Measurements from ENCODE around the gene COL6A1. TPM values are rescaled to one million over a fixed set of nuclear protein-coding genes. Genes with fewer than 3 reads are reported as not detected.

The COL6A1 gene
- total RNA-seq, 2 donors from 2014 or later = 814 to 1,189 TPM

DNA sequence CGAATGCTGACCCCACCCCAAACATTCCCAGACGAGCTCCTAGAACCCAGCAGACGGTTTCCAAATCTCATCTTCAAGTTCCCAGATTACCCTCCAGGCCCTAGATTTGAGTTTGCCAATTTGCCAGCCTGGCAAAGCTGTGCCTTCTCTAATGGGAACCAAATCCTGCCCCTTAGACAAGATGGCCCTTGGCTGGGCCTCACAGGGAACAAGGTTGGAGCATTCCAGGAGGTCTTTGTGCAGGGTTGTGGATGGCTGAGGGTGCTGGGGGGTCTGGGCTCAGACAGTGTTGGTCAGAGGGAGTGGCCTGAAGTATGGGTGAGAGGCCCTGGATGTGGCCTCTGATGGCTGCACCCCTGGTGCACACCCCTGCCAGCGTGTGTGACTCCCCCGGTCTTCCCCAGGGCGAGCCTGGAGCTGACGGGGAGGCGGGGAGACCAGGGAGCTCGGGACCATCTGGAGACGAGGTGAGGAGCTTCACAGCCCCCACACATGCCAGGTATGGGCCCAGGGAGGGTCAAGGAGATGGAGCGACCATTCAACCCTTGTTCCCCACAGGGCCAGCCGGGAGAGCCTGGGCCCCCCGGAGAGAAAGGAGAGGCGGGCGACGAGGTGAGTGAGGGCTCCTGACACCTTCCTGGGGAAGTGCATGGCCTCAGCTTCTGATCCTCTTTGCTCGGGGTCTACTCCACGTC lies 10.2 kb downstream of the COL6A1 start:
- no peaks in the 10 kb centered on the region for H3K27me3 ChIP-seq (replicated peaks; ENCODE audit: insufficient read depth)
- H3K9me3 ChIP-seq = no peaks in the 10 kb centered on the region
- peak overlapping the region; percentile 71 to 83 for H3K27ac ChIP-seq
- peak; percentile 1 for DNase-seq (ENCODE audit: low spot score)
- TF ChIP-seq, protein P1, sequence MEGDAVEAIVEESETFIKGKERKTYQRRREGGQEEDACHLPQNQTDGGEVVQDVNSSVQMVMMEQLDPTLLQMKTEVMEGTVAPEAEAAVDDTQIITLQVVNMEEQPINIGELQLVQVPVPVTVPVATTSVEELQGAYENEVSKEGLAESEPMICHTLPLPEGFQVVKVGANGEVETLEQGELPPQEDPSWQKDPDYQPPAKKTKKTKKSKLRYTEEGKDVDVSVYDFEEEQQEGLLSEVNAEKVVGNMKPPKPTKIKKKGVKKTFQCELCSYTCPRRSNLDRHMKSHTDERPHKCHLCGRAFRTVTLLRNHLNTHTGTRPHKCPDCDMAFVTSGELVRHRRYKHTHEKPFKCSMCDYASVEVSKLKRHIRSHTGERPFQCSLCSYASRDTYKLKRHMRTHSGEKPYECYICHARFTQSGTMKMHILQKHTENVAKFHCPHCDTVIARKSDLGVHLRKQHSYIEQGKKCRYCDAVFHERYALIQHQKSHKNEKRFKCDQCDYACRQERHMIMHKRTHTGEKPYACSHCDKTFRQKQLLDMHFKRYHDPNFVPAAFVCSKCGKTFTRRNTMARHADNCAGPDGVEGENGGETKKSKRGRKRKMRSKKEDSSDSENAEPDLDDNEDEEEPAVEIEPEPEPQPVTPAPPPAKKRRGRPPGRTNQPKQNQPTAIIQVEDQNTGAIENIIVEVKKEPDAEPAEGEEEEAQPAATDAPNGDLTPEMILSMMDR (IDR thresholded peaks at IDR 0.05) = no peak
- no peak overlapping the region for H3K4me3 ChIP-seq
- peaks cover 70% of the 10 kb centered on the region for H3K36me3 ChIP-seq
- ATAC-seq (ENCODE audit: insufficient number of reproducible peaks, low FRiP score, low read depth) = no peak
- peaks cover 0 to 17% of the 10 kb centered on the region in 2 donors for H3K4me1 ChIP-seq (ENCODE audit: control insufficient read depth in 1 of 2, low read depth in 2 of 2)

DNA sequence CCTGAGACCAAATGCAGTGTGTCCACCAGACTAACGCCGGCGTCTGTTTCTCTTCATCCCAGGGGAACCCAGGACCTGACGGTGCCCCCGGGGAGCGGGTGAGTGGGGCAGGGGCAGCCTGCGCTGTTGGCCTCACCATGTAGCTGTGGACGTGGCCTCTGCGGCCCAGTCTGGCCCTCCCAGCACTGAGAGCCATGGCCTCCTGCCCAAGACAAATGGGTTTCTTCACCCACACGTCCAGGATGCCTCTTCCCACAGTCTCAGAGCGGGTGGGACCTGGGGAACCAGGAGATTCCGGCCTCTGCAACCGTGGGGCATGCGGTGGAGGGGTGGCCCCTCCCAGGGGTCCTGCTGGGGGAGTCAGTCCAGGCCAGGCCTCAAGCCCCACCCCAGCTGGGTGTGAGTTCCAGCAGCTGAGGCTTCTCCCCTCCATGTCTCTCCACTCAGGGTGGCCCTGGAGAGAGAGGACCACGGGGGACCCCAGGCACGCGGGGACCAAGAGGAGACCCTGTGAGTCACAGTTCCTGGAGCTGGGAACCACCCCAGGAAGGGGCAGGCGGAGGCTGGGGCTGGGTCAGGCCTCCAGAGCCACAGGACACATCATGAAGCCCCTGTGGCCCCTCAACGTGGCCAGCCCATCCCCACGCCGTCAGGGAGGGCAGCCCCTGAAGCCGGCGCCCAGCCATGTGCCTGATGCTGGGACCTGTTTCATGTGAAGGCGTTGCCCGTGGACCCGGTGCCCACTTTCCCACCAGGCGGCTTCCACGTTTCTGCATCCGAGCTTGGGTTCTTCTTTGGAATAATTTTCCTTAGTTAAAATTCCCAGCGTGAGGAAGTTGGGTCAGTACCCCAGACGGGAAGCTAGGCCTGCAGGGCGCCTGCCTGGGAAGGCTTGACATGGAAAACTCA lies 11.0 kb downstream of the COL6A1 start:
- DNase-seq (ENCODE audit: low spot score) = peak; percentile 1

GRCh38 chr21:45993210-45994085 lies 11.9 kb downstream of the COL6A1 start:
- TF ChIP-seq, protein P1 (IDR thresholded peaks at IDR 0.05) = no peak
- ATAC-seq (ENCODE audit: insufficient number of reproducible peaks, low FRiP score, low read depth) = no peak
- H3K4me1 ChIP-seq (ENCODE audit: control insufficient read depth in 1 of 2, low read depth in 2 of 2) = peaks cover 0 to 16% of the 10 kb centered on the region in 2 donors
- H3K4me3 ChIP-seq = no peak overlapping the region
- H3K27me3 ChIP-seq (replicated peaks; ENCODE audit: insufficient read depth) = no peaks in the 10 kb centered on the region
- H3K27ac ChIP-seq = peak overlapping the region; percentile 71 to 83
- H3K9me3 ChIP-seq = no peaks in the 10 kb centered on the region
- H3K36me3 ChIP-seq = peaks cover 78% of the 10 kb centered on the region
- DNase-seq (ENCODE audit: low spot score) = peak; percentile 1

More for the DNA sequence above, 11.0 kb downstream of the COL6A1 start:
- no peak for ATAC-seq (ENCODE audit: insufficient number of reproducible peaks, low FRiP score, low read depth)
- TF ChIP-seq, protein P1 (IDR thresholded peaks at IDR 0.05) = no peak
- Histone ChIP-seq H3K4me1 (ENCODE audit: control insufficient read depth in 1 of 2, low read depth in 2 of 2) (peaks cover 0 to 16% of the 10 kb centered on the region in 2 donors), H3K4me3 (no peak overlapping the region), H3K27me3 (replicated peaks; ENCODE audit: insufficient read depth) (no peaks in the 10 kb centered on the region), H3K36me3 (peaks cover 70% of the 10 kb centered on the region), H3K27ac (peak overlapping the region; percentile 71 to 83), H3K9me3 (no peaks in the 10 kb centered on the region)

- H3K27me3 ChIP-seq (replicated peaks; ENCODE audit: insufficient read depth) = no peaks in the 10 kb centered on the region
- ATAC-seq (ENCODE audit: insufficient number of reproducible peaks, low FRiP score, low read depth) = no peak
- H3K27ac ChIP-seq = peak overlapping the region; percentile 71 to 83
- no peak for DNase-seq (ENCODE audit: low spot score)
- peaks cover 0 to 16% of the 10 kb centered on the region in 2 donors for H3K4me1 ChIP-seq (ENCODE audit: control insufficient read depth in 1 of 2, low read depth in 2 of 2)
- TF ChIP-seq, protein P1 (IDR thresholded peaks at IDR 0.05) = no peak
- peaks cover 79% of the 10 kb centered on the region for H3K36me3 ChIP-seq
- H3K9me3 ChIP-seq = no peaks in the 10 kb centered on the region
- H3K4me3 ChIP-seq = no peak overlapping the region
Observed at GRCh38 chr21:45994086-45994661, 12.6 kb downstream of the COL6A1 start.

All from thoracic aorta (tissue), 2 donors.